Mesendoderm (in vitro differentiated cells): ENCODE results near the gene DCUN1D3.

Source experiments
- DNase-seq: peaks from one replicate; pipeline ENCODE4 v3.0.0; 2013
- H2AK5ac ChIP-seq: 2 replicates; pipeline ENCODE4 v1.6.1; 2013; ENCODE audit warnings: low read length, inconsistent platforms
- H2BK120ac ChIP-seq: 2 replicates; pipeline ENCODE4 v1.6.1; 2013; ENCODE audit warnings: low read depth, mild to moderate bottlenecking, low read length, moderate library complexity, mixed read lengths
- H2BK15ac ChIP-seq: replicated peaks from 2 replicates; pipeline ENCODE4 v1.6.1; 2013; ENCODE audit warnings: low read depth, mild to moderate bottlenecking, moderate library complexity
- H2BK5ac ChIP-seq: 2 replicates; pipeline ENCODE4 v1.6.1; 2013; ENCODE audit warnings: low read length, inconsistent platforms
- H3K18ac ChIP-seq: 2 replicates; pipeline ENCODE4 v1.6.1; 2013; ENCODE audit warnings: mild to moderate bottlenecking, low read length, mixed read lengths
- H3K23ac ChIP-seq: one replicate; pipeline ENCODE4 v1.6.1; 2013; ENCODE audit warnings: low read length
- H3K27ac ChIP-seq: 2 replicates; pipeline ENCODE4 v1.5.1; 2013; ENCODE audit warnings: low read depth, mild to moderate bottlenecking, inconsistent platforms, low read length, moderate library complexity
- H3K27me3 ChIP-seq: 2 replicates; pipeline ENCODE4 v1.6.1; 2013; ENCODE audit warnings: low read length, control low read depth, mild to moderate bottlenecking, inconsistent platforms; ENCODE audit not compliant: insufficient read depth, poor library complexity
- H3K36me3 ChIP-seq: 2 replicates; pipeline ENCODE4 v1.6.1; 2013; ENCODE audit warnings: low read length, inconsistent platforms; ENCODE audit not compliant: control insufficient read depth, insufficient read depth
- H3K4ac ChIP-seq: one replicate; pipeline ENCODE4 v1.6.1; 2013; ENCODE audit warnings: low read depth, mild to moderate bottlenecking, low read length, moderate library complexity
- H3K4me1 ChIP-seq: 2 replicates; pipeline ENCODE4 v1.6.1; 2013; ENCODE audit warnings: low read depth, low read length, inconsistent platforms; ENCODE audit not compliant: control insufficient read depth
- H3K4me2 ChIP-seq: 2 replicates; pipeline ENCODE4 v1.6.1; 2013; ENCODE audit warnings: low read length
- H3K4me3 ChIP-seq: 2 replicates; pipeline ENCODE4 v1.5.1; 2013; ENCODE audit warnings: mild to moderate bottlenecking, low read length
- H3K56ac ChIP-seq: one replicate; pipeline ENCODE4 v1.6.1; 2013; ENCODE audit warnings: low read length
- H3K79me1 ChIP-seq: 2 replicates; pipeline ENCODE4 v1.6.1; 2013; ENCODE audit warnings: low read length, inconsistent platforms
- H3K79me2 ChIP-seq: 2 replicates; pipeline ENCODE4 v1.6.1; 2013; ENCODE audit warnings: mild to moderate bottlenecking, low read length; ENCODE audit not compliant: control insufficient read depth, insufficient read depth
- H3K9ac ChIP-seq: 2 replicates; pipeline ENCODE4 v1.6.1; 2013; ENCODE audit warnings: low read length, inconsistent platforms
- H4K5ac ChIP-seq: one replicate; pipeline ENCODE4 v1.6.1; 2013; ENCODE audit warnings: low read length
- H4K8ac ChIP-seq: one replicate; pipeline ENCODE4 v1.6.1; 2013; ENCODE audit warnings: low read depth, mild to moderate bottlenecking, control low read depth, low read length, moderate library complexity
- WGBS: extraction: QIAGEN DNeasy Blood & Tissue Kit; methylation state at CpG from one replicate; pipeline ENCODE4 v1.1.7; 2013; ENCODE audit warnings: low lambda C conversion rate, missing lambda C conversion rate; ENCODE audit not compliant: insufficient coverage; ENCODE audit errors: extremely low coverage; 5-methylcytosine and 5-hydroxymethylcytosine counted together

Gene DCUN1D3

DNA sequence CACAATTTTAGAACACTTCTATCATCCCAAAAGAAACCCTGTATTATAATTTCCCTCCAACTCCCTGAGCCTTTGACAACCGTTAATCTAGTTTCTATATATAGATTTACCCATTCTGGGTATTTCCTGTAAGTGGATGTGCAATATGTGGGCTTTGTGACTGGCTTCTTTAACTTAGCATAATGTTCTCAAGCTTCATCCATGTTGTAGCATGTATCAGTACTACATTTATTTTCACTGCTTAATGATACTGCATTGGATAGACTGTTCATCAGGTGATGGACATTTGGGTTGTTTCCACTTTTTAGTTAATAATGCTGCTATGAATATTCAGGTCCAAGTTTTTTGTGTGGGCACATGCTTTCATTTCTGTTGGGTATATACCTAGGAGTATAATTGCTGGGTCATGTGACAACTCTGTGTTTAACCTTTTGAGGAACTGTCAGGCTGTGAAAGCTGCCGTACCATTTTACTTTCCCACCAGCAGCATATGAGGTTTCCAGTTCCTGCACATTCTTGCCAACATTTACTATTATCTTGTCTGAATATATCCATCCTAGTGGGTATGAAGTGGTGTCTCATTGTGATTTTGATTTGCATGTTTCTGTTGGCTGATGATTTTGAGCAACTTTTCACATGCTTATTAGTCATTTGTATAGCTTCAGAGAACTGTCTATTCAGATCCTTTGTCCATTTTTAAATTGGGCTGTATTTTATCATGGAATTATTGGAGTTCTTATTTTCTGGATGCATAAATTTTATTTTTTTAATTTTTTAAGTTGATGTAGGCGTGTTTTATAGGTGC lies 77.4 kb downstream of the DCUN1D3 start:
- no peak overlapping the region for H4K8ac ChIP-seq
- H3K9ac ChIP-seq, result no peak overlapping the region
- H2BK15ac ChIP-seq, result no peak overlapping the region
- H3K4me1 ChIP-seq, result no peaks in the 10 kb centered on the region
- no peak overlapping the region for H4K5ac ChIP-seq
- H3K27ac ChIP-seq, result no peak overlapping the region
- H3K56ac ChIP-seq, result no peak overlapping the region
- H3K79me2 ChIP-seq, result no peaks in the 10 kb centered on the region
- H2AK5ac ChIP-seq, result no peak overlapping the region
- no peak overlapping the region for H3K4me2 ChIP-seq
- H3K27me3 ChIP-seq, result no peaks in the 10 kb centered on the region
- 100% methylated on average over 1 of the region's 3 CpGs for WGBS
- H3K79me1 ChIP-seq, result no peaks in the 10 kb centered on the region
- H2BK5ac ChIP-seq, result no peak overlapping the region
- no peak overlapping the region for H2BK120ac ChIP-seq
- DNase-seq, result no peak
- H3K18ac ChIP-seq, result no peak overlapping the region
- no peak overlapping the region for H3K23ac ChIP-seq
- H3K4ac ChIP-seq, result no peak overlapping the region
- H3K4me3 ChIP-seq, result no peak overlapping the region
- H3K36me3 ChIP-seq, result no peaks in the 10 kb centered on the region

DNA sequence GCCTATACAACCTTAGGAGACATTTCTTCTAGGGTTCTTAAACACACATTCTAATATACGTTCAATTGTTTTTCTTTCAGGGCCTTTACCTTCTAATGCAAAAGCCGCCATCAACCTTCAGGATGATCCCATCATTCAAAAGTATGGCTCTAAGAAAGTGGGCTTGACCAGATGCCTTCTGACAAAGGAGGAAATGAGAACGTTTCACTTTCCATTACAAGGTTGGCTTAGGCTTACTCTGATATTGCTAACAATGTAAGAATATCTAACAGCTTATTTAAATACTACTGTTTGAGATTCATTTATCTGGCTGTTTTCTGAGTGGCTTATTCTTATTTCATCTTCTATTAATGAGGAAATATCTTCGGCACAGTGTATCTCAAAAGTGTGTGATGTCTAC lies 78.5 kb downstream of the DCUN1D3 start:
- WGBS, result no CpG with 5 or more reads among the region's 4 CpGs
- Histone ChIP-seq H2BK120ac (no peak overlapping the region), H3K4me3 (no peak overlapping the region), H3K23ac (no peak overlapping the region), H3K36me3 (no peaks in the 10 kb centered on the region), H3K4me2 (no peak overlapping the region), H3K27me3 (no peaks in the 10 kb centered on the region), H4K5ac (no peak overlapping the region), H3K79me2 (no peaks in the 10 kb centered on the region), H3K18ac (no peak overlapping the region), H3K4me1 (no peaks in the 10 kb centered on the region), H2AK5ac (no peak overlapping the region), H3K4ac (no peak overlapping the region), H4K8ac (no peak overlapping the region), H3K79me1 (no peaks in the 10 kb centered on the region), H3K27ac (no peak overlapping the region), H3K9ac (no peak overlapping the region), H2BK5ac (no peak overlapping the region), H2BK15ac (no peak overlapping the region), H3K56ac (no peak overlapping the region)
- DNase-seq, result no peak

DNA sequence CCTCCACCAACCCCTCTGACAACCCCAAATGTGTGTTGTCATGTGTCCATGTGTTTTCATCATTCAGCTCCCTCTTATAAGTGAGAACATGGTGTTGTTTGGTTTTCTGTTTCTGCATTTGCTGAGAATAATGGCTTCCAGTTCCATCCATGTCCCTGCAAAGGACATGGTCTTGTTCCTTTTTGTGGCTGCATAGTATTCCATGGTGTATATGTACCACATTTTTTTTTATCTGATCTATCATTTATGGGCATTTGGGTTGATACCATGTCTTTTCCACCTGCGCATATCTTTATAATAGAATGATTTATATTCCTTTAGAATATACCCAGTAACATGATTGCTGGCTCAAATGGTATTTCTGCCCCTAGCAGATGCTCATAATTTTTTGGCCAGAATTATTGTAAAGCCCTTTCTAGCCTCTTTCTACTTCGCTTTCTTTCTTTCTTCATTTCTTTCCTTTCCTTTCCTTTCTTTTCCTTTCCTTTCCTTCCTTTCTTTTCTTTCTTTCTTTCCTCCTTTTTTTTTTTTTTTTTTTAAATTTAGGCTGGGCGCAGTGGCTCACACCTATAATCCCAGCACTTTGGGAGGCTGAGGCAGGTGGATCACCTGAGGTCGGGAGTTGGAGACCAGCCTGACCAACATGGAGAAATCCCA lies 81.1 kb downstream of the DCUN1D3 start:
- Histone ChIP-seq H3K4me2 (no peak overlapping the region), H3K23ac (no peak overlapping the region), H3K79me1 (no peaks in the 10 kb centered on the region), H3K9ac (no peak overlapping the region), H3K4ac (no peak overlapping the region), H2BK5ac (no peak overlapping the region), H3K79me2 (no peaks in the 10 kb centered on the region), H3K4me1 (no peaks in the 10 kb centered on the region), H3K4me3 (no peak overlapping the region), H4K5ac (no peak overlapping the region), H2BK15ac (no peak overlapping the region), H3K18ac (no peak overlapping the region), H2BK120ac (no peak overlapping the region), H3K27me3 (no peaks in the 10 kb centered on the region), H4K8ac (no peak overlapping the region), H3K36me3 (no peaks in the 10 kb centered on the region), H3K27ac (no peak overlapping the region), H3K56ac (no peak overlapping the region), H2AK5ac (no peak overlapping the region)
- no CpG with 5 or more reads among the region's 4 CpGs for WGBS
- DNase-seq, result no peak

DNA sequence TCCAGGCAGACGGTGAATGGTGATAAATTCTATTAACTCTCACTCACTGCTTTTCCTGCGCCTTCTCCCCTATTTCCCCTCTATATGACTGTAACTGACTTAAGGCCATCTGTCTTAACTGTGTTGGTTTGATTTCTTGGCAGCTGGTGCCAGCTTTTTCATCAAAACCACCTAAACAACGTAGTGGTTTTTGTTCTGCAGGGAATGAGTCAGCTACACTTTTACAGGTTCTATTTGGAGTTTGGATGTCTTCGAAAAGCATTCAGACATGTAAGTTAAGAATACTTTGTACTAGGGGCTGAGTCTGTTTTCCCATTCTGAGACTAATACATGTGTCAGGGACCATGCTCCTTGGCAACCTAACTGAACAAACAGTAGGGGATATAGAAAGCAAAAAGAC lies 85.4 kb downstream of the DCUN1D3 start:
- no peak overlapping the region for H3K27ac ChIP-seq
- no peak overlapping the region for H4K8ac ChIP-seq
- H3K79me1 ChIP-seq, result no peaks in the 10 kb centered on the region
- H3K36me3 ChIP-seq, result no peaks in the 10 kb centered on the region
- no peak overlapping the region for H2AK5ac ChIP-seq
- no peak overlapping the region for H2BK5ac ChIP-seq
- no peak overlapping the region for H3K4me3 ChIP-seq
- no peak overlapping the region for H3K23ac ChIP-seq
- WGBS, result no CpG with 5 or more reads among the region's 4 CpGs
- no peak overlapping the region for H3K9ac ChIP-seq
- no peaks in the 10 kb centered on the region for H3K4me1 ChIP-seq
- no peaks in the 10 kb centered on the region for H3K79me2 ChIP-seq
- no peak overlapping the region for H4K5ac ChIP-seq
- no peak overlapping the region for H3K4me2 ChIP-seq
- no peak for DNase-seq
- no peak overlapping the region for H2BK120ac ChIP-seq
- no peak overlapping the region for H3K56ac ChIP-seq
- H3K4ac ChIP-seq, result no peak overlapping the region
- H3K27me3 ChIP-seq, result no peaks in the 10 kb centered on the region
- H2BK15ac ChIP-seq, result no peak overlapping the region
- no peak overlapping the region for H3K18ac ChIP-seq

DNA sequence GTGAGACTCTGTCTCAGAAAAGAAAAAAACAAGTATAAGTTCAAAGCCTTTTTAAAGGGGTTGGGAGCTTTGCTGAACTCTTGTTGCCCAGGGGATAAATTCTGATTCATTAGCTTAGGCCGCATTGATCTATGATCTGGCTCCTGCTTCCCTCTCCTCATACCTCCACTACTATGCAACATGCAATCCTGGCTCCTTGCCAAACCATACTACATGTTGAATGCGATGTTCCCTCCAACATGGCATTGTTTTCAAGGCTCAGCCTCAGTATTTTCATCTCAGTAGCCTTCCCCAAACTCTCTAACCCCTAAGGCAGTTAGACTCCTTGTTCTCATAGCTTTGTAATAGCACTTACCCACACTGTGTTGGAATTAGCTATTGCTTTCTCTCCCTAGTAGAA lies 87.6 kb downstream of the DCUN1D3 start:
- Histone ChIP-seq H4K5ac (no peak overlapping the region), H3K9ac (no peak overlapping the region), H3K4me3 (no peak overlapping the region), H3K23ac (no peak overlapping the region), H3K79me2 (no peaks in the 10 kb centered on the region), H3K4ac (no peak overlapping the region), H3K27ac (no peak overlapping the region), H3K4me1 (no peaks in the 10 kb centered on the region), H2BK5ac (no peak overlapping the region), H2AK5ac (no peak overlapping the region), H2BK15ac (no peak overlapping the region), H3K27me3 (no peaks in the 10 kb centered on the region), H3K18ac (no peak overlapping the region), H3K4me2 (no peak overlapping the region), H3K36me3 (no peaks in the 10 kb centered on the region), H2BK120ac (no peak overlapping the region), H4K8ac (no peak overlapping the region), H3K79me1 (no peaks in the 10 kb centered on the region), H3K56ac (no peak overlapping the region)
- no peak for DNase-seq
- no CpG with 5 or more reads among the region's 2 CpGs for WGBS
